ENCODE measurements around the gene PYY.

- TF ChIP-seq, protein P1, sequence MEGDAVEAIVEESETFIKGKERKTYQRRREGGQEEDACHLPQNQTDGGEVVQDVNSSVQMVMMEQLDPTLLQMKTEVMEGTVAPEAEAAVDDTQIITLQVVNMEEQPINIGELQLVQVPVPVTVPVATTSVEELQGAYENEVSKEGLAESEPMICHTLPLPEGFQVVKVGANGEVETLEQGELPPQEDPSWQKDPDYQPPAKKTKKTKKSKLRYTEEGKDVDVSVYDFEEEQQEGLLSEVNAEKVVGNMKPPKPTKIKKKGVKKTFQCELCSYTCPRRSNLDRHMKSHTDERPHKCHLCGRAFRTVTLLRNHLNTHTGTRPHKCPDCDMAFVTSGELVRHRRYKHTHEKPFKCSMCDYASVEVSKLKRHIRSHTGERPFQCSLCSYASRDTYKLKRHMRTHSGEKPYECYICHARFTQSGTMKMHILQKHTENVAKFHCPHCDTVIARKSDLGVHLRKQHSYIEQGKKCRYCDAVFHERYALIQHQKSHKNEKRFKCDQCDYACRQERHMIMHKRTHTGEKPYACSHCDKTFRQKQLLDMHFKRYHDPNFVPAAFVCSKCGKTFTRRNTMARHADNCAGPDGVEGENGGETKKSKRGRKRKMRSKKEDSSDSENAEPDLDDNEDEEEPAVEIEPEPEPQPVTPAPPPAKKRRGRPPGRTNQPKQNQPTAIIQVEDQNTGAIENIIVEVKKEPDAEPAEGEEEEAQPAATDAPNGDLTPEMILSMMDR (IDR thresholded peaks at IDR 0.05) = no peak
- no peak for TF ChIP-seq POLR2A (IDR thresholded peaks at IDR 0.05)
- TF ChIP-seq POLR2AphosphoS5 (IDR thresholded peaks at IDR 0.05) = no peak
Observed at GRCh38 chr17:43983515-43984411, 30.0 kb upstream of the PYY start.
